BLaER1 treated with 17β-estradiol and CSF1 and Interleukin-3, amounts not matched to agents 10 nM and 100 nM (cell line): ENCODE data around the gene KRT85.

Experiments
- H3K27ac ChIP-seq, 11 experiments: shearing (Covaris generic); formaldehyde crosslinking; 2 replicates each; pipeline ENCODE4 v1.8.1; 2022
- H3K27me3 ChIP-seq, 11 experiments: shearing (Covaris generic); formaldehyde crosslinking; 2 replicates each; pipeline ENCODE4 v1.8.1; 2022
- H3K36me3 ChIP-seq, 11 experiments: shearing (Covaris generic); formaldehyde crosslinking; 2 replicates each; pipeline ENCODE4 v1.8.1; 2022
- H3K4me1 ChIP-seq, 10 experiments: shearing (Covaris generic); formaldehyde crosslinking; 2 replicates each; pipeline ENCODE4 v1.8.1; 2022
- H3K4me2 ChIP-seq, 11 experiments: shearing (Covaris generic); formaldehyde crosslinking; 2 replicates each; pipeline ENCODE4 v1.8.1; 2022
- H3K4me3 ChIP-seq, 10 experiments: shearing (Covaris generic); formaldehyde crosslinking; 2 replicates each; pipeline ENCODE4 v1.8.1; 2022
- H3K9ac ChIP-seq, 11 experiments: shearing (Covaris generic); formaldehyde crosslinking; 2 replicates each; pipeline ENCODE4 v1.8.1; 2022
- H3K9me3 ChIP-seq, 11 experiments: shearing (Covaris generic); formaldehyde crosslinking; replicated peaks in 1 of 11; 2 replicates each; pipeline ENCODE4 v1.8.1; 2022
- H4K20me1 ChIP-seq, 11 experiments: shearing (Covaris generic); formaldehyde crosslinking; 2 replicates each; pipeline ENCODE4 v1.8.1; 2022
- Cebpa-rat ChIP-seq, 11 experiments: shearing (Covaris generic); IDR thresholded peaks; 2 replicates each; pipeline ENCODE4 v1.8.1; 2022

The KRT85 gene

DNA sequence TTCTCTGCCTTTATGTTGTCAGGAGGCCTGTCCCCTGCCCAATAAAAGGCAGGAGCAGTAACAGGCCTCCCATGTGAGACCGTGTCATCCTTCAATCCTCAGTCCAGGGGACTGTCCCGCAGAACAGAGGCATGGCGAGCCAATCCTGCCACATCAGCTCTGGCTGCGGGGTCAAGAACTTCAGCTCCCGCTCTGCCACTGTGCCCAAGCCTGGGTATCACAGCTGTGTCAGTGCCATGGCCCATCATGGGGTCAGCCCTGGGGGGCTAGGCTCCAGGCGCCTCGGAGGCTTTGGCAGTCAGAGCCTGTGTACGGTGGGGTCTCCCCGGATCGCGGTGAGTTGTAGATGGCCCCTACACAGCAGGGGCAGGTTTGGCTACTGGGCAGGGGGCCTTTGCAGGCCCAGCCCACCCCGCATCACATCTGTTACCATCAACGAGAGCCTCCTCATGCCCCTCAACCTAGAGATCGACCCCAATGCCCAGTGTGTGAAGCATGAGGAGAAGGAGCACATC lies 26.2 kb downstream of the KRT85 start:
- H4K20me1 ChIP-seq: no peaks in the 10 kb centered on the region
- H3K4me3 ChIP-seq: no peak overlapping the region
- H3K36me3 ChIP-seq: no peaks in the 10 kb centered on the region
- H3K27me3 ChIP-seq: no peaks in the 10 kb centered on the region
- no peak overlapping the region for H3K27ac ChIP-seq
- H3K9ac ChIP-seq: no peak overlapping the region
- H3K9me3 ChIP-seq: peaks cover 13 to 25% (median 20%) of the 10 kb centered on the region in 11 experiments; a peak in 21 of 22 replicates
- H3K4me2 ChIP-seq: no peak overlapping the region
- H3K4me1 ChIP-seq: peaks cover 3 to 8% (median 6%) of the 10 kb centered on the region in 10 experiments; a peak in 19 of 20 replicates
- TF ChIP-seq Cebpa-rat (IDR thresholded peaks at IDR 0.05): no peak

DNA sequence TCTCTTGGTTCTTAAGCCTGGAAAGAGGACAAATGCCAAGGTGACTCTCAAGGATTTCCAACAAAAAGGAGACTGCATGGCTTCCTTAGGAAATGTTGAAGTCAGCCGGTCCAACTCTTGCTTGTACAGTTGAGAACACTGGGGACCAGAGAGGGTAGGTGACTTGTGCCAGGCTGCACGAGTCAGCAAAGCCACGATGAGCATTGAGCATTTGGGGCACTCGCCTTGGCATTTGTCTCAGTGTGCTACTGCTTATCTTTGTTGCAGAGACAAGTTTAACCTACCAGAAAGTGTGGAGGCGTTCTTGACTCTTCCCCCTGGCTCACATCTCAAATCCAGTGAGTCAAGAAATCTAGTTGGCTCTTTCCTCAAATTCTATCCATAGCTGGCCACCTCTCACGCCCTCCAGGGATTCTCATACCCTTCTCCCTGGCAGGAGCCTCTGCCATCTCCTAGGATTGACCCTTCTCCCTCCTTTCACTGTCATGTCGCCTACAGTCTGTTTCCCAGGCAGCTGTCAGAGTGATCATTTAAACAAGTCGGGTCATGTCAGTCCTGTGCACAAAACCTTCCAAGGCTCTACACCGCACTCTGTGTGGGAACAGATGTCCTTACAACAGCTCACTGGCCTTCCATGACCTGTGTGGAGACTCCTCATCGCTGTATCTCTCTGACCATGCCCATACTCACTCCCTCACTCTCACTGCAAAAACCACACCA lies 28.9 kb downstream of the KRT85 start:
- Histone ChIP-seq H3K4me2 (no peak overlapping the region), H3K36me3 (no peaks in the 10 kb centered on the region; a peak in 1 of 22 replicates), H3K27ac (no peak overlapping the region), H3K9ac (no peak overlapping the region), H3K4me1 (no peaks in the 10 kb centered on the region), H3K27me3 (no peaks in the 10 kb centered on the region), H4K20me1 (no peaks in the 10 kb centered on the region), H3K4me3 (no peak overlapping the region), H3K9me3 (peaks cover 16 to 28% (median 23%) of the 10 kb centered on the region in 11 experiments)
- TF ChIP-seq Cebpa-rat (IDR thresholded peaks at IDR 0.05): no peak

DNA sequence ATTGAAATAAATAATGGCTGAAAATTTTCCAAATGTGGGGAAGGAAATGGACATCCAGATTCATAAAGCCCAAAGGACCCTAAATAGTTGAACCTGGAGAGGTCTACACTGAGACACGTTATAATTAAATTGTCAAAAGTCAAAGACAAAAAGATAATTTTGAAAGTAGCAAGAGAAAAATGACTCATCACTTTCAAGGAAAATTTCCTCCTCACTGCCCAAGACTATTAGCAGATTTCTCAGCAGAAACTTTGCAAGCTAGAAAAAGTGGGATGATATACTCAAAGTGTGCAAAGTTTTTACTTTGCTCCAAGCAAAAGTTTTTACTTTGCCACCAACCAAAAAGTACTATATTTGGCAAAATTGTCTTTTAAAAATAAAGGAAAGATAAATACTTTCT lies 30.2 kb downstream of the KRT85 start:
- H3K4me3 ChIP-seq: no peak overlapping the region
- no peak for TF ChIP-seq Cebpa-rat (IDR thresholded peaks at IDR 0.05)
- peaks cover 14 to 25% (median 20%) of the 10 kb centered on the region in 11 experiments for H3K9me3 ChIP-seq
- no peaks in the 10 kb centered on the region for H4K20me1 ChIP-seq
- no peaks in the 10 kb centered on the region for H3K27me3 ChIP-seq
- no peak overlapping the region for H3K9ac ChIP-seq
- no peaks in the 10 kb centered on the region for H3K4me1 ChIP-seq
- no peak overlapping the region for H3K27ac ChIP-seq
- H3K4me2 ChIP-seq: no peak overlapping the region
- H3K36me3 ChIP-seq: no peaks in the 10 kb centered on the region; a peak in 1 of 22 replicates

DNA sequence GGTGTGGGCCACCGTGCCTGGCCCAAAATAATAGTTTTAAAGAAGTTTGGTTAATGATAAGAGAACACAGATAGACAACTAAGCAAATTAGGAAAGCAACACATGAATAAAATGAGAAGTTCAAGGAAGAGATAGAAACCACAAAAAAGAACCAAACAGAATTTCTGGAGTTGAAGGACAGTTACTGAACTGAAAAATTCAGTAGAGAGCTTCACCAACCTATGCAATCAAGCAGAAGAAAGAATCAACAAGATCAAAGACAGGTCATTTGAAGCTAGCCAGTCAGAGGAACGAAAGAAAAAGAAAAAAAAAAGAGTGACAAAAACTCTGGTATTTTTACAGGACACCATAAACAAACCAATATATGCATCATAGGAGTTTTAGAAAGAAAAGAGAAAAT lies 30.6 kb downstream of the KRT85 start:
- Histone ChIP-seq H4K20me1 (no peaks in the 10 kb centered on the region), H3K27ac (no peak overlapping the region), H3K9ac (no peak overlapping the region), H3K4me2 (no peak overlapping the region), H3K9me3 (peaks cover 14 to 25% (median 20%) of the 10 kb centered on the region in 11 experiments), H3K4me1 (no peaks in the 10 kb centered on the region), H3K4me3 (no peak overlapping the region), H3K36me3 (no peaks in the 10 kb centered on the region; a peak in 1 of 22 replicates), H3K27me3 (no peaks in the 10 kb centered on the region)
- TF ChIP-seq Cebpa-rat (IDR thresholded peaks at IDR 0.05): no peak

DNA sequence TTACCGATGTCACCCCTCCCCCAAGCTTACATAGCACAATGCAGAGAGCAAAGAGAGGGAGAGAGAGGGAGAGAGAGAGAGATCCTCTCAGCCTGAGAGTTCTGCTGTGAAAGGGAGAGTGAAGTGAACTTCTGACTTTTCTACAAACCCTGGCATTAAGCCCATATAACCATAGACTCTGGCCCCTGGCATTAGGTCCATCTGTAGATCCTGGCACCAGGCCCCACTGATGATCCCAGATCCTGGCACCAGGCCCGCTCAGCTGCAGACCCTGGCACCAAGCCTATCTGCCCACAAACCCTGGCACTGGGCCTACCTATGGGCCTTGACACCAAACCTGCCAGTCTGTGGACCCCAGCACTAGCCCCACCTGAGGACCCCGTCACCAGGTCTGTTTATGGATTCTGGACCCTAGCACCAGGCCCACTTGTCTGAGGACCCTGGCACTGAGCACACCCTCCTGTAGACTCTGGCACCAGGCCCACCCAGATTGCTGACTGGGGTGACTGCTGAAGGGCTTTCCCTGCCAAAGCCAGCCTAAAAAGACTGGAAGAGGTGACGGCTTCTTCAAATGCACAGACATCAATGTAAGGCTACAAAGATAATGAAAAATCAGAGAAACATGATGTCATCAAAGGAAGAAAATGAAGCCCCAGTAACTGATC lies 31.6 kb downstream of the KRT85 start:
- H3K9ac ChIP-seq: no peak overlapping the region
- H3K36me3 ChIP-seq: no peaks in the 10 kb centered on the region; a peak in 1 of 22 replicates
- no peaks in the 10 kb centered on the region for H3K4me1 ChIP-seq
- H3K4me3 ChIP-seq: no peak overlapping the region
- TF ChIP-seq Cebpa-rat (IDR thresholded peaks at IDR 0.05): no peak
- no peaks in the 10 kb centered on the region for H4K20me1 ChIP-seq
- H3K27me3 ChIP-seq: no peaks in the 10 kb centered on the region
- H3K27ac ChIP-seq: no peak overlapping the region
- no peak overlapping the region for H3K4me2 ChIP-seq
- H3K9me3 ChIP-seq: peaks cover 14 to 25% (median 20%) of the 10 kb centered on the region in 11 experiments

DNA sequence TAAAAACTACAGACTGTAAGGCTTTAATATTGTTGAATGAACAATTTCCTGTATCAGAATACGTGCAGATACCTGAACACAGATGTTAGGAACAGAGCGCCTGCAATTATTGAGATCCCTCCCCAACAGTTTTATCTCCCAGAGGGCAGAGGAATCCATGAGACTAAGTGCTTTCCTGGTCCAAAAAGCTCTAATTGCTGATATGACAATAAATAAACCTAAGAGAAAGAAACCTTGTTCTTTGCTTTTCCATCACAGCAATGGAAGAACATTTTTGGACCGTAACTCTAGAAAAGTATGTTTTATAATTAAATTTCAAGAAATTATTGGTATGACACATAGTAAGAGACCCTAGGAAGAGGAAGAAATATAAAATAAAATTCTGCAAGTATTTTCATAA lies 33.1 kb downstream of the KRT85 start:
- no peak for TF ChIP-seq Cebpa-rat (IDR thresholded peaks at IDR 0.05)
- H3K27ac ChIP-seq: no peak overlapping the region
- H4K20me1 ChIP-seq: no peaks in the 10 kb centered on the region
- no peak overlapping the region for H3K9ac ChIP-seq
- H3K36me3 ChIP-seq: no peaks in the 10 kb centered on the region; a peak in 1 of 22 replicates
- H3K4me1 ChIP-seq: peaks cover 0 to 6% (median 0%) of the 10 kb centered on the region in 10 experiments; a peak in 3 of 20 replicates
- H3K4me2 ChIP-seq: no peak overlapping the region
- H3K4me3 ChIP-seq: no peak overlapping the region
- no peaks in the 10 kb centered on the region for H3K27me3 ChIP-seq
- peaks cover 14 to 25% (median 20%) of the 10 kb centered on the region in 11 experiments for H3K9me3 ChIP-seq

DNA sequence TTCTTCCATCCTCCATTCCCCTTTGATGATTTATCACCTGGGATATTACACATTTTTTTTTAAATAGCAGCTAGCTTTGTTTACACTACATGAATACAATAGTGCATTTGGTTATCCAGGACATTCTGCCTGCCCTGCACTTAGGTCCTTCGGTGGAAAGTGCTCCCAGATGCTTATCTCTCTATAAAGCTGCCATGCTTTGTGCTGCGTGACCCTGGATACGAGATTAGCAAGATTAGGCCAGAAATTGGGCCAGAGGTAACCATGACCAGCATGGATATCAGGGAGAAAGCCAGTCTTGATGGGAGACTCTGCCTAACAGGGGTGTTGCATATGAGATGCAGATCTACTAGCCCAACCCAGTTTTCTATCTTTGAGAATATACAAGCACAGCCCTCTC lies 34.0 kb downstream of the KRT85 start:
- no peaks in the 10 kb centered on the region; a peak in 1 of 22 replicates for H3K36me3 ChIP-seq
- no peak overlapping the region for H3K9ac ChIP-seq
- no peak overlapping the region for H3K27ac ChIP-seq
- peaks cover 0 to 6% (median 0%) of the 10 kb centered on the region in 10 experiments; a peak in 3 of 20 replicates for H3K4me1 ChIP-seq
- peaks cover 14 to 25% (median 20%) of the 10 kb centered on the region in 11 experiments for H3K9me3 ChIP-seq
- no peaks in the 10 kb centered on the region for H3K27me3 ChIP-seq
- no peak for TF ChIP-seq Cebpa-rat (IDR thresholded peaks at IDR 0.05)
- no peak overlapping the region for H3K4me2 ChIP-seq
- no peaks in the 10 kb centered on the region for H4K20me1 ChIP-seq
- H3K4me3 ChIP-seq: no peak overlapping the region

DNA sequence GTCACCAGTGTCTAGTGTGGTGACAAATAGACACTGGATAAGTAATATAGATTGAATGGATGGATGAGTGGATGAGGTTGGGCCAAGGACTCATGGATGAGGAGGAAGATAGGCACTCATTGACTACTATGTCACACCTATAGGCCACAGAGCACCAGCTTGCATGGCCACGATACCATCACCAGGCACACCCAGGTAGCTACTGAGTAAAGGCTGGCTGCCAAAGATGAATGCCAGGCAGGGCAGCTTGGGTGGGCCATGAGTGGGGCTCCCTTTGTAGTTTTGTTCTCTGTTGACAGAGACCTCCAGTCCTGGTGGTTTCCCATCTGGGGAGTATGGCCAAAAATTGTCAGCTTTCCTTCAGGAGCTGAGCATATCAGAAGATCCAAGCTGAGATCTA lies 34.9 kb downstream of the KRT85 start:
- Histone ChIP-seq H3K4me3 (no peak overlapping the region), H4K20me1 (no peaks in the 10 kb centered on the region), H3K27me3 (no peaks in the 10 kb centered on the region), H3K9ac (no peak overlapping the region), H3K9me3 (peaks cover 14 to 25% (median 18%) of the 10 kb centered on the region in 11 experiments), H3K27ac (no peak overlapping the region), H3K4me1 (peaks cover 0 to 9% (median 0%) of the 10 kb centered on the region in 10 experiments; a peak in 5 of 20 replicates), H3K36me3 (no peaks in the 10 kb centered on the region; a peak in 1 of 22 replicates), H3K4me2 (no peak overlapping the region)
- no peak for TF ChIP-seq Cebpa-rat (IDR thresholded peaks at IDR 0.05)

DNA sequence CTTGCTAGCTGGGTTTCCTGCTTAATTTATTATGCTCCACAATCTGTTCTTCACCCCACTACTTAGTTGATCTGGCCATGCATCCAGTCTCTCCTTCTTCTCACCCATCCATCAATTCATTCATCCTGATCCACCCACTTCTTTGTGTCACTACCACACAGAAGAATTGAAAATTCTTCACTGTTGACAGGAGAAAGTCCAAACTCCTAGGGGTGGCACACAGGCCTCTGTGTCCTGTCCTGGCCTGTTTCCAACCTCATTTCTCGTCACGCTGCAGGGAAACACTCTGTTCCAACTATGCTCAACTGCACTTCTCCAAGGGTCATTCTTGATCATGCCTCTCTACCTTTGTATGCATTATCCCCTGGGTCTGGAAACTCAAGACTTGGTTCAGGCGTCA lies 35.4 kb downstream of the KRT85 start:
- no peak overlapping the region for H3K4me3 ChIP-seq
- peaks cover 0 to 13% (median 0%) of the 10 kb centered on the region in 10 experiments; a peak in 5 of 20 replicates for H3K4me1 ChIP-seq
- H3K9me3 ChIP-seq: peaks cover 12 to 19% (median 15%) of the 10 kb centered on the region in 11 experiments
- no peaks in the 10 kb centered on the region for H3K27me3 ChIP-seq
- H3K4me2 ChIP-seq: no peak overlapping the region
- no peak overlapping the region for H3K27ac ChIP-seq
- TF ChIP-seq Cebpa-rat (IDR thresholded peaks at IDR 0.05): no peak
- no peak overlapping the region for H3K9ac ChIP-seq
- no peaks in the 10 kb centered on the region for H4K20me1 ChIP-seq
- no peaks in the 10 kb centered on the region; a peak in 1 of 22 replicates for H3K36me3 ChIP-seq
